ENCODE measurements around the gene HYDIN. TPM values are rescaled to one million over a fixed set of nuclear protein-coding genes. Genes with fewer than 3 reads are reported as not detected.
"Not testable (repeated sequence)": the region's sequence is repeated elsewhere in the genome, so short reads cannot be mapped to it uniquely, and the experiment has no call there.

The HYDIN gene
- total and polyA plus RNA-seq, 4 donors, result 14.6 to 29.6 (median 16.2) TPM

DNA sequence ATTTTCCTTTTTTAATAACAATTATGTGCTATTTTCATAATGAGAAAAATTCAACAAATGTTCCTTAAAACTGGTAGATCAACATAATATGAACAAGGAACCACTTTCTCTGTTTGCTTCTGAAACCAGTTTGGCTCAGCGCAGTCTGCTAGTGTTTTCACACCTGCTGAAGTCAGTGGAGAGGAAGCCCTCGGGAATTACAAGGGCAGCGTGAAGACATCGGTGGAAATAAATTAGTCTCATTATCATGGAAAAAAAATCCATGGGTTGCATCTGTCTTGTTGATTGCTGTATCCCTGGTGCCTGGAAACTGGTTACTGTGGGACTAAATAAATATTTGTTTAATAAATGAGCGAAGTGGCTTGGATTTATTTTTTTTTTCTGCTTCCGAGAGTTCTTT is 245.8 kb downstream of the HYDIN start:
- DNase-seq (ENCODE audit: low read depth in 4 of 6, low spot score in 6 of 6); H3K27me3 ChIP-seq (ENCODE audit: control insufficient read depth, insufficient read depth, low read length); H3K27ac ChIP-seq (ENCODE audit: low read depth, low read length); H3K4me1 ChIP-seq (ENCODE audit: control insufficient read depth, insufficient read depth, low read length); H3K4me3 ChIP-seq (ENCODE audit: low read depth, low read length); H3K9me3 ChIP-seq (ENCODE audit: control insufficient read depth, insufficient read depth, low read length); H3K36me3 ChIP-seq (ENCODE audit: control insufficient read depth, insufficient read depth, low read length): not testable (repeated sequence)
- WGBS (ENCODE audit: insufficient coverage), result no CpG with 5 or more reads among the region's 6 CpGs

DNA sequence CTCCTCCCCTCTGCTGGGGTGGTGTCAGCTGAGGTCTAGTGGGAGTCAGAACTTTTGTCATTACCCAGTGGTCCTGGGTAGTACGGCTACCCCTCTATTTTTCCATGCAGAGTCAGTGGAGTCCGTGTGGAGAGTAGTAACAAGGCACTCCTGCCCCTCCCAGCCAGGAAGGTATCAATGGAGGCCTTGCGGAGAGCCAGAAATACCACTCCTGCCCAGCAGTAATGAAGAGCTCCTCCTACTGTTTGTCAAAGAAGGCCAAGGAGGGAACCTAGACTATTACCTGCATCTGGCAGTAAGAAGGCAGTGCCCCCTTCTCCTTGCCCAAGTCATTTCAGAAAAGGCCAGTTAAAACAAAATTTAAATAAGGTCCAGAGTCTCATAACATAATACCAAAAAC is 262.2 kb downstream of the HYDIN start:
- not testable (repeated sequence) for H3K4me1 ChIP-seq (ENCODE audit: control insufficient read depth, insufficient read depth, low read length); H3K9me3 ChIP-seq (ENCODE audit: control insufficient read depth, insufficient read depth, low read length); H3K27ac ChIP-seq (ENCODE audit: low read depth, low read length); H3K36me3 ChIP-seq (ENCODE audit: control insufficient read depth, insufficient read depth, low read length); H3K4me3 ChIP-seq (ENCODE audit: low read depth, low read length); DNase-seq (ENCODE audit: low read depth in 4 of 6, low spot score in 6 of 6); H3K27me3 ChIP-seq (ENCODE audit: control insufficient read depth, insufficient read depth, low read length)
- WGBS (ENCODE audit: insufficient coverage), result no CpG with 5 or more reads among the region's 3 CpGs

DNA sequence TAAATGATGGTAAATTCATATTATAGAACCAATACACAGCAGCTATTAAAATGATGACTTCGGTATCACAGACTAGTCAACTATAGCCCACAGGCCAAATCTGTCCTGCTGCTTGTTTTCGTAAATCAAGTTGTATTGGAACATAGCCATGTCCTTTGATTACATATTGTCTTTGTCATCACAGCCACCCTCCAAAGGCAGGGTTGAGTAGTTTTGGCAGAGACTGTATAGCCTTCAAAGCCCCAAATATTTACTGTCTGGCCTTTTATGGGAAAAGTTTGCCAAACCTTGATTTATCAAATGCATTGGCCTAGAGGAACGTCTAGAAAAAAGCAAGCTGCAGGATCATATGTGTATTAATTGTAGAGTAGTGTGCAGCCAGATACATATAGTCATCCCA is 270.4 kb downstream of the HYDIN start:
- H3K27ac ChIP-seq (ENCODE audit: low read depth, low read length); H3K4me3 ChIP-seq (ENCODE audit: low read depth, low read length); H3K36me3 ChIP-seq (ENCODE audit: control insufficient read depth, insufficient read depth, low read length); DNase-seq (ENCODE audit: low read depth in 4 of 6, low spot score in 6 of 6); H3K4me1 ChIP-seq (ENCODE audit: control insufficient read depth, insufficient read depth, low read length); H3K9me3 ChIP-seq (ENCODE audit: control insufficient read depth, insufficient read depth, low read length); H3K27me3 ChIP-seq (ENCODE audit: control insufficient read depth, insufficient read depth, low read length): not testable (repeated sequence)
- WGBS (ENCODE audit: insufficient coverage), result no CpG with 5 or more reads among the region's 3 CpGs

GRCh38 chr16:70954922-70955321 is 275.6 kb downstream of the HYDIN start:
- WGBS (ENCODE audit: insufficient coverage), result no CpG with 5 or more reads among the region's 4 CpGs
- not testable (repeated sequence) for H3K4me1 ChIP-seq (ENCODE audit: control insufficient read depth, insufficient read depth, low read length); H3K36me3 ChIP-seq (ENCODE audit: control insufficient read depth, insufficient read depth, low read length); H3K27ac ChIP-seq (ENCODE audit: low read depth, low read length); H3K27me3 ChIP-seq (ENCODE audit: control insufficient read depth, insufficient read depth, low read length); H3K9me3 ChIP-seq (ENCODE audit: control insufficient read depth, insufficient read depth, low read length); H3K4me3 ChIP-seq (ENCODE audit: low read depth, low read length); DNase-seq (ENCODE audit: low read depth in 4 of 6, low spot score in 6 of 6)

- H3K27ac ChIP-seq (ENCODE audit: low read depth, low read length); H3K27me3 ChIP-seq (ENCODE audit: control insufficient read depth, insufficient read depth, low read length); DNase-seq (ENCODE audit: low read depth in 4 of 6, low spot score in 6 of 6); H3K4me1 ChIP-seq (ENCODE audit: control insufficient read depth, insufficient read depth, low read length); H3K4me3 ChIP-seq (ENCODE audit: low read depth, low read length); H3K9me3 ChIP-seq (ENCODE audit: control insufficient read depth, insufficient read depth, low read length); H3K36me3 ChIP-seq (ENCODE audit: control insufficient read depth, insufficient read depth, low read length): not testable (repeated sequence)
- WGBS (ENCODE audit: insufficient coverage), result no CpG with 5 or more reads among the region's 5 CpGs
Observed at GRCh38 chr16:70953824-70954223, 276.7 kb downstream of the HYDIN start.

DNA sequence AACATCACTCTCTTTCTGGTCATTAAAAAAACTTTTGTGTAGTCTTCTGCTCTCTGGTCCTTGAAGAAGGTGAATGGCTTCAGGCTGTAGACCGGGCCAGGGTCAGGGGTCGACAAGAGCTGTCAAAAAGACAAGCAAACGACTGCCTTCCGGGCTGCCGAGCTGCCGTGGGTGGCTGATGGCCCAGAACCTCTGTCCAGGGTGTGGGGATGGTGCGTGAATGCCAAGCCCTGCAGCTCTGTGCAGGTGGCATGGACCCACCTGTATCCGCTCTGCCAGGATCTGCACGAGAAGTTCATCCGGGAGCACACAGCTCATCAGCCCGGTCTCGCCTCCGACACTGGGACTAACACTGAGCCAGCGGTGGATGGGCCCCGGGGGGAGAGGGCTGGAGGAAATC is 287.0 kb downstream of the HYDIN start:
- not testable (repeated sequence) for H3K36me3 ChIP-seq (ENCODE audit: control insufficient read depth, insufficient read depth, low read length); H3K27ac ChIP-seq (ENCODE audit: low read depth, low read length); H3K4me3 ChIP-seq (ENCODE audit: low read depth, low read length); H3K27me3 ChIP-seq (ENCODE audit: control insufficient read depth, insufficient read depth, low read length); H3K9me3 ChIP-seq (ENCODE audit: control insufficient read depth, insufficient read depth, low read length); DNase-seq (ENCODE audit: low read depth in 4 of 6, low spot score in 6 of 6); H3K4me1 ChIP-seq (ENCODE audit: control insufficient read depth, insufficient read depth, low read length)
- no CpG with 5 or more reads among the region's 15 CpGs for WGBS (ENCODE audit: insufficient coverage)

DNA sequence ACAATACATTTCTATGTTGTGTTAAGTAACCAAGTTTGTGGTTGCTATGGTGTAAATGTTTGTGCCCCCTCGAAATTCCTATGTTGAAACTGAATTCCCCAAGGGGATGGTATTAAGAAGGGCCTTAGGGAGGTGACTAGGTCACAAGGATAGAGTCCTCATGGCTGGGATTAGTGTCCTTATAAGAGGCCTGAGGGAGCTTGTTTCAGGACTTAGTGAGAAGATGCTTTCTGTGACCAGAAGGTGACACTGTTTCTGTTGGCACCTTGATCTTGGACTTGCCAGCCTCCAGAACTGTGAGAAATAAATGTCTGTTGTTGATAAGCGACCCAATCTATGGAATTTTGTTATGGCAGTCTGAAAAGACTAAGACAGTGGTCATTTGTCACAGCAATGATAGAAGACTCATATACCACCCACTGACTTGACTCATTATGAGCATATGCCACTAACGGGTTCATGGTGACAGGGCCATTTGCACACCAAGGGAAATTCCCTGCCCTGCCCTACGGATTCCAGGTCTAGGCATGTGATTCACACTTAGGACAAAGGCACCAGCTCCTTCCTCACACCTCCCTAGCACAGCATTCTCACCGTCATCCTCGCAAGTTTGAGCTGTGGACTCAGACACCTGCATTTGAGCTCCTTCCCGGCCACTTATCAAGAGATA is 290.7 kb downstream of the HYDIN start:
- not testable (repeated sequence) for H3K4me3 ChIP-seq (ENCODE audit: low read depth, low read length); H3K27me3 ChIP-seq (ENCODE audit: control insufficient read depth, insufficient read depth, low read length); H3K36me3 ChIP-seq (ENCODE audit: control insufficient read depth, insufficient read depth, low read length); H3K27ac ChIP-seq (ENCODE audit: low read depth, low read length); DNase-seq (ENCODE audit: low read depth in 4 of 6, low spot score in 6 of 6); H3K9me3 ChIP-seq (ENCODE audit: control insufficient read depth, insufficient read depth, low read length); H3K4me1 ChIP-seq (ENCODE audit: control insufficient read depth, insufficient read depth, low read length)
- no CpG with 5 or more reads among the region's 7 CpGs for WGBS (ENCODE audit: insufficient coverage)

- H3K27me3 ChIP-seq (ENCODE audit: control insufficient read depth, insufficient read depth, low read length); H3K9me3 ChIP-seq (ENCODE audit: control insufficient read depth, insufficient read depth, low read length); H3K4me3 ChIP-seq (ENCODE audit: low read depth, low read length); H3K36me3 ChIP-seq (ENCODE audit: control insufficient read depth, insufficient read depth, low read length); H3K4me1 ChIP-seq (ENCODE audit: control insufficient read depth, insufficient read depth, low read length); H3K27ac ChIP-seq (ENCODE audit: low read depth, low read length): not testable (repeated sequence)
- WGBS (ENCODE audit: insufficient coverage), result no CpG with 5 or more reads among the region's 12 CpGs
- DNase-seq (ENCODE audit: low read depth in 4 of 6, low spot score in 6 of 6), result peak; percentile 1 to 86 (median 22)
Observed at GRCh38 chr16:70936781-70937525, 293.6 kb downstream of the HYDIN start.

GRCh38 chr16:70935325-70935724 is 295.2 kb downstream of the HYDIN start:
- not testable (repeated sequence) for DNase-seq (ENCODE audit: low read depth in 4 of 6, low spot score in 6 of 6); H3K4me3 ChIP-seq (ENCODE audit: low read depth, low read length); H3K27me3 ChIP-seq (ENCODE audit: control insufficient read depth, insufficient read depth, low read length); H3K36me3 ChIP-seq (ENCODE audit: control insufficient read depth, insufficient read depth, low read length); H3K9me3 ChIP-seq (ENCODE audit: control insufficient read depth, insufficient read depth, low read length); H3K27ac ChIP-seq (ENCODE audit: low read depth, low read length); H3K4me1 ChIP-seq (ENCODE audit: control insufficient read depth, insufficient read depth, low read length)
- no CpG with 5 or more reads among the region's 4 CpGs for WGBS (ENCODE audit: insufficient coverage)

- H3K4me1 ChIP-seq (ENCODE audit: control insufficient read depth, insufficient read depth, low read length); H3K36me3 ChIP-seq (ENCODE audit: control insufficient read depth, insufficient read depth, low read length); H3K9me3 ChIP-seq (ENCODE audit: control insufficient read depth, insufficient read depth, low read length); H3K27ac ChIP-seq (ENCODE audit: low read depth, low read length); H3K4me3 ChIP-seq (ENCODE audit: low read depth, low read length); DNase-seq (ENCODE audit: low read depth in 4 of 6, low spot score in 6 of 6); H3K27me3 ChIP-seq (ENCODE audit: control insufficient read depth, insufficient read depth, low read length): not testable (repeated sequence)
- 90% methylated on average over 5 of the region's 8 CpGs for WGBS (ENCODE audit: insufficient coverage)
Observed at GRCh38 chr16:70933746-70934145, 296.8 kb downstream of the HYDIN start.
